ENCODE data around the gene TBC1D22A. TPM values are rescaled to one million over a fixed set of nuclear protein-coding genes. Genes with fewer than 3 reads are reported as not detected.

The TBC1D22A gene
- total RNA-seq, 1 experiment from 2014 or later = 20.9 TPM

GRCh38 chr22:46998331-46998730, 235.9 kb downstream of the TBC1D22A start:
- Histone ChIP-seq H3K4me3 (replicated peaks in 1 of 2; ENCODE audit: low read depth in 1 of 2, low read length in 2 of 2) (no peak overlapping the region), H3K9me2 (ENCODE audit: insufficient read depth) (no peaks in the 10 kb centered on the region), H3K4me1 (ENCODE audit: control insufficient read depth in 1 of 2, insufficient read depth in 2 of 2, low read length in 2 of 2) (peaks cover 3 to 16% of the 10 kb centered on the region in 2 experiments; a peak in 3 of 4 replicates), H2AFZ (ENCODE audit: low read depth, low read length, poor library complexity, severe bottlenecking) (no peak overlapping the region), H3K4me2 (ENCODE audit: low read length) (no peak overlapping the region), H3K9me3 (ENCODE audit: control insufficient read depth in 1 of 2, insufficient read depth in 1 of 2, low read depth in 1 of 2, low read length in 2 of 2) (no peaks in the 10 kb centered on the region), H3K36me3 (ENCODE audit: control insufficient read depth in 1 of 2, insufficient read depth in 2 of 2, low read length in 2 of 2) (no peaks in the 10 kb centered on the region), H3K27ac (ENCODE audit: low read depth, low read length) (no peak overlapping the region), H3K9ac (ENCODE audit: low read length) (no peak overlapping the region), H4K20me1 (ENCODE audit: insufficient read depth) (no peaks in the 10 kb centered on the region), H3K27me3 (ENCODE audit: insufficient read depth, low read length) (no peaks in the 10 kb centered on the region), H3K79me2 (ENCODE audit: insufficient read depth, low read length) (no peaks in the 10 kb centered on the region)
- TF ChIP-seq EGR1 (IDR thresholded peaks at IDR 0.05; ENCODE audit: low read depth) = no peak
- ChIA-PET CTCF (no interaction called here), RAD21 (ENCODE audit: low non-redundant PET in 1 of 2, low total read pairs in 2 of 2, uncharacterized antibody in 2 of 2, unreplicated experiment in 2 of 2) (no interaction called here), POLR2A (no interaction called here)
- BruUV-seq (replicated peaks) = no TSS peak
- ATAC-seq (no peak), DNase-seq (ENCODE audit: low read depth, low spot score) (no peak)
- intact Hi-C loops (cut with micrococcal nuclease) = no loop called here

- ATAC-seq (no peak), DNase-seq (ENCODE audit: low read depth, low spot score) (no peak)
- TF ChIP-seq FOSL1 (IDR thresholded peaks at IDR 0.05; ENCODE audit: low read depth) = no peak
- intact Hi-C loops (cut with micrococcal nuclease) = no loop called here
- H3K4me2 ChIP-seq (ENCODE audit: low read length) = peak overlapping the region; percentile 20; the same call in 1 of the 2 replicates
- H3K27ac ChIP-seq (ENCODE audit: low read depth, low read length) = no peak overlapping the region
- no peaks in the 10 kb centered on the region for H3K27me3 ChIP-seq (ENCODE audit: insufficient read depth, low read length)
- ChIA-PET RAD21 (ENCODE audit: low non-redundant PET in 1 of 2, low total read pairs in 2 of 2, uncharacterized antibody in 2 of 2, unreplicated experiment in 2 of 2) (no interaction called here), CTCF (no interaction called here), POLR2A (no interaction called here)
- H3K4me1 ChIP-seq (ENCODE audit: control insufficient read depth in 1 of 2, insufficient read depth in 2 of 2, low read length in 2 of 2) = peaks cover 3 to 16% of the 10 kb centered on the region in 2 experiments; a peak in 3 of 4 replicates
- no peak overlapping the region for H2AFZ ChIP-seq (ENCODE audit: low read depth, low read length, poor library complexity, severe bottlenecking)
- H3K9me3 ChIP-seq (ENCODE audit: control insufficient read depth in 1 of 2, insufficient read depth in 1 of 2, low read depth in 1 of 2, low read length in 2 of 2) = no peaks in the 10 kb centered on the region
- H3K4me3 ChIP-seq (replicated peaks in 1 of 2; ENCODE audit: low read depth in 1 of 2, low read length in 2 of 2) = no peak overlapping the region
- no peaks in the 10 kb centered on the region for H4K20me1 ChIP-seq (ENCODE audit: insufficient read depth)
- BruUV-seq (replicated peaks) = no TSS peak
- H3K9me2 ChIP-seq (ENCODE audit: insufficient read depth) = no peaks in the 10 kb centered on the region
- H3K36me3 ChIP-seq (ENCODE audit: control insufficient read depth in 1 of 2, insufficient read depth in 2 of 2, low read length in 2 of 2) = no peaks in the 10 kb centered on the region
- H3K79me2 ChIP-seq (ENCODE audit: insufficient read depth, low read length) = no peaks in the 10 kb centered on the region
- H3K9ac ChIP-seq (ENCODE audit: low read length) = no peak overlapping the region
These were observed 237.8 kb downstream of the TBC1D22A start for GRCh38 chr22:47000256-47000655.

- no peak overlapping the region for H3K4me2 ChIP-seq (ENCODE audit: low read length)
- no peak overlapping the region for H2AFZ ChIP-seq (ENCODE audit: low read depth, low read length, poor library complexity, severe bottlenecking)
- ChIA-PET CTCF (no interaction called here), POLR2A (no interaction called here), RAD21 (ENCODE audit: low non-redundant PET in 1 of 2, low total read pairs in 2 of 2, uncharacterized antibody in 2 of 2, unreplicated experiment in 2 of 2) (no interaction called here)
- H3K9me2 ChIP-seq (ENCODE audit: insufficient read depth) = no peaks in the 10 kb centered on the region
- no peak overlapping the region for H3K9ac ChIP-seq (ENCODE audit: low read length)
- ATAC-seq (no peak), DNase-seq (ENCODE audit: low read depth, low spot score) (no peak)
- no peaks in the 10 kb centered on the region for H3K36me3 ChIP-seq (ENCODE audit: control insufficient read depth in 1 of 2, insufficient read depth in 2 of 2, low read length in 2 of 2)
- intact Hi-C loops (cut with micrococcal nuclease) = no loop called here
- H3K4me1 ChIP-seq (ENCODE audit: control insufficient read depth in 1 of 2, insufficient read depth in 2 of 2, low read length in 2 of 2) = peaks cover 3 to 16% of the 10 kb centered on the region in 2 experiments; a peak in 3 of 4 replicates
- no peaks in the 10 kb centered on the region for H3K27me3 ChIP-seq (ENCODE audit: insufficient read depth, low read length)
- no peaks in the 10 kb centered on the region for H4K20me1 ChIP-seq (ENCODE audit: insufficient read depth)
- H3K79me2 ChIP-seq (ENCODE audit: insufficient read depth, low read length) = no peaks in the 10 kb centered on the region
- no TSS peak for BruUV-seq (replicated peaks)
- H3K4me3 ChIP-seq (replicated peaks in 1 of 2; ENCODE audit: low read depth in 1 of 2, low read length in 2 of 2) = no peak overlapping the region
- H3K27ac ChIP-seq (ENCODE audit: low read depth, low read length) = no peak overlapping the region
- H3K9me3 ChIP-seq (ENCODE audit: control insufficient read depth in 1 of 2, insufficient read depth in 1 of 2, low read depth in 1 of 2, low read length in 2 of 2) = no peaks in the 10 kb centered on the region
- TF ChIP-seq SIN3A (IDR thresholded peaks at IDR 0.05; ENCODE audit: low read depth) (no peak), MAX (IDR thresholded peaks at IDR 0.05) (no peak), CBX3 (IDR thresholded peaks at IDR 0.05; ENCODE audit: low read depth) (no peak), ZBTB33 (IDR thresholded peaks at IDR 0.05; ENCODE audit: extremely low read depth, insufficient replicate concordance, low read length) (no peak), ELF1 (IDR thresholded peaks at IDR 0.05; ENCODE audit: borderline replicate concordance, low read depth) (no peak), POLR2A (IDR thresholded peaks at IDR 0.05; ENCODE audit: borderline replicate concordance, extremely low read depth, insufficient read depth, insufficient read length) (no peak), EZH2phosphoT487 (IDR thresholded peaks at IDR 0.05; ENCODE audit: borderline replicate concordance) (no peak), CEBPB (IDR thresholded peaks at IDR 0.05; ENCODE audit: low read depth) (no peak), ZNF274 (IDR thresholded peaks at IDR 0.05; ENCODE audit: low read depth, low read length) (no peak), EGR1 (IDR thresholded peaks at IDR 0.05; ENCODE audit: low read depth) (no peak), SRF (IDR thresholded peaks at IDR 0.05; ENCODE audit: low read depth) (no peak), FOSL1 (IDR thresholded peaks at IDR 0.05; ENCODE audit: low read depth) (no peak), ZFX (IDR thresholded peaks at IDR 0.05) (no peak)
These were observed 238.4 kb downstream of the TBC1D22A start for GRCh38 chr22:47000888-47001287.
